K562 (cell line): ENCODE results near the gene EVI5L. TPM values are rescaled to one million over a fixed set of nuclear protein-coding genes. Genes with fewer than 3 reads are reported as not detected.

ENCODE experiments used
- AFF4 ChIP-seq: sonication (generic); formaldehyde crosslinking; IDR thresholded peaks from 2 replicates; pipeline ENCODE4 v1.8.0; 2023; ENCODE audit warnings: mild to moderate bottlenecking, missing genetic modification reagents
- BRD9 ChIP-seq: fragments of 450-650 bp; IDR thresholded peaks from 2 replicates; pipeline ENCODE4 v1.6.1; 2018; ENCODE audit warnings: low read depth; ENCODE audit not compliant: partially characterized antibody
- CREB3L1 ChIP-seq: fragments of 450-650 bp; IDR thresholded peaks from 2 replicates; pipeline ENCODE4 v1.6.1; 2014; ENCODE audit warnings: low read depth, mild to moderate bottlenecking, moderate library complexity, borderline replicate concordance
- DACH1 ChIP-seq: fragments of 450-650 bp; IDR thresholded peaks from 2 replicates; pipeline ENCODE4 v1.6.1; 2018; ENCODE audit not compliant: partially characterized antibody
- E2F4 ChIP-seq: sonication (generic); formaldehyde crosslinking; IDR thresholded peaks from 2 replicates; pipeline ENCODE4 v1.8.0; 2022; ENCODE audit warnings: mild to moderate bottlenecking, low read depth, missing genetic modification reagents
- ETV5 ChIP-seq: sonication (generic); formaldehyde crosslinking; IDR thresholded peaks from 2 replicates; pipeline ENCODE4 v1.4.0; 2020; ENCODE audit warnings: low read depth, mild to moderate bottlenecking, missing genetic modification reagents
- HCFC1 ChIP-seq: IDR thresholded peaks from 2 replicates; pipeline ENCODE4 v1.6.1; 2012; ENCODE audit warnings: low read depth, low read length, improper control_type of control experiment
- HDAC3 ChIP-seq: fragments of 450-650 bp; IDR thresholded peaks from 2 replicates; pipeline ENCODE4 v1.6.1; 2018; ENCODE audit warnings: borderline replicate concordance, mild to moderate bottlenecking, moderate library complexity; ENCODE audit not compliant: partially characterized antibody
- HIVEP1 ChIP-seq: fragments of 250-450 bp; sonication (Bioruptor Pico); IDR thresholded peaks from 2 replicates; pipeline ENCODE4 v1.4.0; 2020; ENCODE audit warnings: mild to moderate bottlenecking
- KLF6 ChIP-seq: fragments of 250-450 bp; sonication (Bioruptor Pico); IDR thresholded peaks from 2 replicates; pipeline ENCODE4 v1.4.0; 2020; ENCODE audit warnings: mild to moderate bottlenecking, moderate library complexity, borderline replicate concordance
- MIER1 ChIP-seq: fragments of 450-650 bp; IDR thresholded peaks from 2 replicates; pipeline ENCODE4 v1.6.1; 2016; ENCODE audit warnings: antibody characterized with exemption, mild to moderate bottlenecking, low read depth
- NCOA4 ChIP-seq: fragments of 450-650 bp; IDR thresholded peaks from 2 replicates; pipeline ENCODE4 v1.6.1; 2018; ENCODE audit warnings: mild to moderate bottlenecking; ENCODE audit not compliant: partially characterized antibody
- NR2C2 ChIP-seq, 2 experiments: fragments of 200-800 bp in 1 of 2; sonication (Bioruptor generic) in 1 of 2; sonication (generic) in 1 of 2; formaldehyde crosslinking in 1 of 2; IDR thresholded peaks; 2 replicates each; pipeline versions ENCODE4 v1.6.1 to v1.8.0; 2016 to 2022; ENCODE audit warnings: mild to moderate bottlenecking in 1 of 2, missing compliant biosample characterization in 1 of 2, missing genetic modification characterization in 1 of 2, missing genetic modification reagents in 1 of 2
- SAP30 ChIP-seq: fragments of 200-600 bp; sonication (generic); IDR thresholded peaks from 2 replicates; pipeline ENCODE4 v1.6.1; 2012; ENCODE audit warnings: borderline replicate concordance, low read depth, mild to moderate bottlenecking, moderate library complexity, low read length, control low read depth, inconsistent platforms; ENCODE audit not compliant: insufficient read depth, poor library complexity, severe bottlenecking
- STAG1 ChIP-seq: sonication (generic); formaldehyde crosslinking; IDR thresholded peaks from 2 replicates; pipeline ENCODE4 v1.5.0; 2020; ENCODE audit warnings: missing genetic modification reagents, borderline replicate concordance
- XRCC5 ChIP-seq: fragments of 200-400 bp; formaldehyde crosslinking; IDR thresholded peaks from 2 replicates; pipeline ENCODE4 v1.6.1; 2017; ENCODE audit warnings: low read depth, mild to moderate bottlenecking, low read length
- YY1 ChIP-seq, 3 experiments: IDR thresholded peaks; 2 replicates each; pipeline ENCODE4 v1.6.1; 2011; ENCODE audit warnings: low read length in 2 of 3, mild to moderate bottlenecking in 2 of 3, moderate library complexity in 2 of 3, borderline replicate concordance in 1 of 3, control low read depth in 1 of 3, low read depth in 1 of 3; ENCODE audit not compliant: insufficient read depth in 3 of 3, insufficient replicate concordance in 2 of 3, control insufficient read depth in 1 of 3, insufficient read length in 1 of 3; ENCODE audit errors: extremely low read depth in 1 of 3
- ZBTB1 ChIP-seq: sonication (generic); formaldehyde crosslinking; IDR thresholded peaks from 2 replicates; pipeline ENCODE4 v1.8.1; 2023; ENCODE audit warnings: missing genetic modification reagents, low read depth, mild to moderate bottlenecking, borderline replicate concordance
- ZNF347 ChIP-seq: fragments of 450-650 bp; formaldehyde crosslinking; IDR thresholded peaks from 2 replicates; pipeline ENCODE4 v1.4.0; 2020; ENCODE audit warnings: low read depth, mild to moderate bottlenecking, moderate library complexity
- polyA plus RNA-seq, 8 experiments: library from polyadenylated mRNA; depleted of rRNA in 4 of 8; stranded (reverse) in 5 of 8; unstranded in 3 of 8; fragments of >200 nt; fragmentation: Nextera tagmentation in 2 of 8; fragmentation: Illumina TruSeq in 1 of 8; extraction: Ambion mirVana in 2 of 8; extraction: Trizol in 1 of 8; gene quantifications; 2 replicates each; pipeline versions ENCODE4 v1.2.1 to v1.2.3, GENCODE V29; 2011 to 2014; ENCODE audit warnings: inconsistent platforms in 1 of 8, missing spikeins in 1 of 8
- total RNA-seq, 7 experiments: library from RNA; depleted of rRNA in 6 of 7; stranded (reverse); fragments of >200 nt in 6 of 7; fragmentation: Illumina TruSeq in 2 of 7; extraction: Trizol in 2 of 7; gene quantifications; 2 replicates each; pipeline versions ENCODE4 v1.2.1 to v1.2.3, GENCODE V29; 2011 to 2021; ENCODE audit warnings: low replicate concordance in 1 of 7

The EVI5L gene
- total and polyA plus RNA-seq, 9 of the 15 experiments (the other 6 are each of a cell fraction or from before 2014, with no cell fraction given) = 0.69 to 1.8 (median 1.2) TPM; not detected in 2

- TF ChIP-seq ZBTB1 (CRISPR knock-in tag) (no peak), CREB3L1 (peak; percentile 80), ZNF347 (no peak), HIVEP1 (CRISPR knock-in tag) (no peak), AFF4 (no peak), DACH1 (no peak), SAP30 (no peak), BRD9 (no peak), ETV5 (CRISPR knock-in tag) (no peak; the same call in 1 of the 2 replicates), NCOA4 (no peak), E2F4 (CRISPR knock-in tag) (no peak), NR2C2 (CRISPR knock-in tag; IDR thresholded peaks at IDR 0.05) (no peak; the same call in 1 of the 2 replicates), NR2C2 (tag; IDR thresholded peaks at IDR 0.05) (no peak), YY1 (IDR thresholded peaks at IDR 0.05; ENCODE audit: borderline replicate concordance in 1 of 3, control insufficient read depth in 1 of 3, extremely low read depth in 1 of 3, insufficient read depth in 3 of 3, insufficient read length in 1 of 3, insufficient replicate concordance in 2 of 3, low read depth in 1 of 3, low read length in 2 of 3) (peak; percentile 83 to 92 (median 91)), KLF6 (CRISPR knock-in tag) (no peak), HCFC1 (peak; percentile 73), MIER1 (no peak), STAG1 (no peak), XRCC5 (peak; percentile 48; the same call in 1 of the 2 replicates), HDAC3 (no peak)
Measured at GRCh38 chr19:7903244-7904073, 73.4 kb downstream of the EVI5L start, which contains the start of gene MAP2K7 (continued).
